Retinal pigment epithelial cell (primary cell): ENCODE measurements around the gene CD99L2.

Source experiments
- DNase-seq: peaks from one replicate; pipeline ENCODE4 v3.0.0-alpha.2; 2010; ENCODE audit warnings: low read depth
- H3K4me3 ChIP-seq: 2 replicates; pipeline ENCODE4 v1.5.1; 2011; ENCODE audit warnings: mild to moderate bottlenecking, low read length, control low read depth, moderate library complexity
- CTCF ChIP-seq: conservative IDR thresholded peaks from 2 replicates; pipeline ENCODE4 v1.5.1; 2011; ENCODE audit warnings: low read depth, low read length, control low read depth, inconsistent platforms

Gene CD99L2

GRCh38 chrX:150805736-150806135 is 92.7 kb downstream of the CD99L2 start:
- H3K4me3 ChIP-seq: no peak overlapping the region
- no peak for TF ChIP-seq CTCF
- DNase-seq: no peak

- TF ChIP-seq CTCF: no peak
- H3K4me3 ChIP-seq: no peak overlapping the region
- no peak for DNase-seq
Measured at GRCh38 chrX:150792949-150793527, 105.4 kb downstream of the CD99L2 start.

- no peak for DNase-seq
- no peak overlapping the region for H3K4me3 ChIP-seq
- TF ChIP-seq CTCF: no peak
Measured at GRCh38 chrX:150790021-150790420, 108.4 kb downstream of the CD99L2 start.

GRCh38 chrX:150781677-150782076 is 116.8 kb downstream of the CD99L2 start:
- DNase-seq: no peak
- no peak for TF ChIP-seq CTCF
- no peak overlapping the region for H3K4me3 ChIP-seq

DNA sequence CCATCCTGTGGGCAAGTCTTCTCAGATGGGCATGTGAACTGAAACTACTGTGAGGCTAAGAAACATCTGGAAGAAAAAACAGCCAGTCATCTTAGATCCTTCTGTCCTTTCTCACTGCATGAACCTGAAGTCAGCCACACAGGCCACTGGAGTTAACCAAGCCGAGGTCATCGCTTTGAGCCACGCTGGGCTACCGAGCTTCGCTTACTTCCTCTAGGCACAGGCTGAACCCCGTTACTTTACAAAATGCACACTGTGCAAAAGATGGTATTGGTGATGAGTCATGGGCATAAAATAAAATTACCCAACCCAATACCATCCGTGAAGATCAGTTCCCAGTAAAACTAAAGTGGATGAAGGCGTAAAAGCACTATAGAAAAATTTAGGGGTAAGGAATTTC is 119.1 kb downstream of the CD99L2 start:
- DNase-seq: no peak
- no peak for TF ChIP-seq CTCF

DNA sequence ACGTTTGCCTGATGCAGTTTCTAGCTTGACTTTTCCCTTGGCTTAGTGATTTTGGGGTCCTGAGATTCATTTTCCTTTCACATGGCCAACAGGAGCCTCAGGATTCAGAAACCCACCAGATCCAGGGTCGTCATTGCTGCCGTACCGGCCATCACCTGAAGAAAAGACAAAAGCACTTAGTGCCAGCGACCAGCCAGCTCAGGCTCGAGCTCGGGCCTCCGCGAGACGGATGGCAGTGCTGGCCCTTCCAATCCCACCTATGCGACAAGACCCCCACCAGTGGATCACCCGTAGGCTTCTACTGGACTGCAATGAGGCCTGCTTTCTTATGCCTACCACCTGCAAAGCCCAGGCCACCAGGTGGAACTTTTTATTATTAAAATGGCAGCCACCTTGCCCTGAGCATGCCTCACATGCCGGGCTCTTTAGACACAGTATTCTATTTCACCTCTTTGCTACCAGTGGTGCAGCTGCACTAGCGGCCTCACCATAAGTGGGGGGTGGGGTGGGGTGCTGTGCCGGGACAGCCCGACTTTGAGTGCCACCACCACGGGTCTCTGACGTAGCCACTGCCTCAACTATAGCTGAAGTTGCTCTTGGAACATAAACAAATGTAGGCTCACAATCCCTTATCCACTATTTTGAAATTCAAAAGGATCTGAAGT is 121.0 kb downstream of the CD99L2 start:
- TF ChIP-seq CTCF: no peak
- DNase-seq: no peak
- H3K4me3 ChIP-seq: no peak overlapping the region

More for the DNA sequence above, 119.1 kb downstream of the CD99L2 start:
- H3K4me3 ChIP-seq: no peak overlapping the region

- no peak for TF ChIP-seq CTCF
- DNase-seq: no peak
- no peak overlapping the region for H3K4me3 ChIP-seq
Measured at GRCh38 chrX:150775569-150776350, 122.7 kb downstream of the CD99L2 start.
